Right lobe of liver (tissue), 4 donors: ENCODE measurements around the gene PARP3.
"Not testable (repeated sequence)": the region's sequence is repeated elsewhere in the genome, so short reads cannot be mapped to it uniquely, and the experiment has no call there.

Source experiments
- POLR2A ChIP-seq: fragments of 450-650 bp; IDR thresholded peaks from one replicate; pipeline ENCODE4 v1.6.1; 2017; ENCODE audit warnings: antibody characterized with exemption, mild to moderate bottlenecking
- TF ChIP-seq, protein P1 (sequence below), 4 donors: fragments of 200-600 bp in 3 of 4; fragments of 450-650 bp in 1 of 4; IDR thresholded peaks; one replicate each; pipeline versions ENCODE4 v1.5.1 to v1.8.0; 2016 to 2022; ENCODE audit warnings: antibody characterized with exemption in 4 of 4, mild to moderate bottlenecking in 2 of 4
- donor health status: DM: no; HTN: no; CAD: no.
- donor health status: DM: no; HTN: no; CAD: no.
- donor health status: DM: no; HTN: yes; CAD: no.

DNA sequence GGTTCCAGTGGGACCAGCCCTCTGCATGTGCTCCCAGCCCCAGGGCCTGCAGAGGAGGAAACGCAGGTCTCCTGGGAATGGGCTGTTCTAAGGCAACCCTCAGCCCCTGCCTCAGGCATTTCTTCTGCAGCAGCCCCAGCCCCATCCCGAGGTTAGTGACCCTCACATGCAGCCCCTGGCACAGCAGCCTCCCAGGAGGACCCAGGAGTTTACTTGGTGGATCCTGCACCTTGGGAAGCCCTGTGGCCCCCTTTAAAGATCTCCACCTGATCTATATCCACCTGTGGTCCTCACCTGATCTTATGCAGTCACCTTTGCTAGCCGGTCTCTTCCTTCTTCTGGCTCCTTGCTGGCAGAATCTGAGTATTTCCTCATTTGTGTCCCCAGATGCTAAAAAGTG is 13.2 kb upstream of the PARP3 start:
- TF ChIP-seq, protein P1, sequence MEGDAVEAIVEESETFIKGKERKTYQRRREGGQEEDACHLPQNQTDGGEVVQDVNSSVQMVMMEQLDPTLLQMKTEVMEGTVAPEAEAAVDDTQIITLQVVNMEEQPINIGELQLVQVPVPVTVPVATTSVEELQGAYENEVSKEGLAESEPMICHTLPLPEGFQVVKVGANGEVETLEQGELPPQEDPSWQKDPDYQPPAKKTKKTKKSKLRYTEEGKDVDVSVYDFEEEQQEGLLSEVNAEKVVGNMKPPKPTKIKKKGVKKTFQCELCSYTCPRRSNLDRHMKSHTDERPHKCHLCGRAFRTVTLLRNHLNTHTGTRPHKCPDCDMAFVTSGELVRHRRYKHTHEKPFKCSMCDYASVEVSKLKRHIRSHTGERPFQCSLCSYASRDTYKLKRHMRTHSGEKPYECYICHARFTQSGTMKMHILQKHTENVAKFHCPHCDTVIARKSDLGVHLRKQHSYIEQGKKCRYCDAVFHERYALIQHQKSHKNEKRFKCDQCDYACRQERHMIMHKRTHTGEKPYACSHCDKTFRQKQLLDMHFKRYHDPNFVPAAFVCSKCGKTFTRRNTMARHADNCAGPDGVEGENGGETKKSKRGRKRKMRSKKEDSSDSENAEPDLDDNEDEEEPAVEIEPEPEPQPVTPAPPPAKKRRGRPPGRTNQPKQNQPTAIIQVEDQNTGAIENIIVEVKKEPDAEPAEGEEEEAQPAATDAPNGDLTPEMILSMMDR (IDR thresholded peaks at IDR 0.05): not testable (repeated sequence)
- not testable (repeated sequence) for TF ChIP-seq POLR2A
